ENCODE data around the gene MT1F. TPM values are rescaled to one million over a fixed set of nuclear protein-coding genes. Genes with fewer than 3 reads are reported as not detected.

The MT1F gene
- total and polyA plus RNA-seq, 10 of the 15 experiments (the other 5 are each of a cell fraction or from before 2014, with no cell fraction given), result 0.28 to 2.5 (median 1.1) TPM; not detected in 1

GRCh38 chr16:56662357-56663354, 4.9 kb downstream of the MT1F start:
- no peak overlapping the region for H3K4me3 ChIP-seq
- POLR2A ChIA-PET, result no interaction called here
- no peak for FAIRE-seq
- TF ChIP-seq SIN3A (IDR thresholded peaks at IDR 0.05; ENCODE audit: low read depth, low read length) (no peak), NKRF (conservative IDR thresholded peaks at IDR 0.05) (no peak), ZNF384 (IDR thresholded peaks at IDR 0.05; ENCODE audit: borderline replicate concordance, low read depth, low read length) (no peak), MLLT1 (IDR thresholded peaks at IDR 0.05) (no peak), ZNF24 (IDR thresholded peaks at IDR 0.05) (no peak), PML (IDR thresholded peaks at IDR 0.05; ENCODE audit: low read length) (no peak), ATF2 (IDR thresholded peaks at IDR 0.05; ENCODE audit: low read length) (no peak), ZBED1 (IDR thresholded peaks at IDR 0.05; ENCODE audit: borderline replicate concordance) (no peak), IRF5 (IDR thresholded peaks at IDR 0.05; ENCODE audit: borderline replicate concordance) (no peak), POU2F2 (IDR thresholded peaks at IDR 0.05; ENCODE audit: borderline replicate concordance, low read depth, low read length) (no peak), ELK1 (IDR thresholded peaks at IDR 0.05; ENCODE audit: low read depth, low read length) (no peak), ATF3 (IDR thresholded peaks at IDR 0.05; ENCODE audit: borderline replicate concordance, extremely low read depth, low read depth, low read length) (no peak), CHD2 (IDR thresholded peaks at IDR 0.05; ENCODE audit: borderline replicate concordance, low read depth, low read length) (no peak)

More at GRCh38 chr16:56662357-56663354, 4.9 kb downstream of the MT1F start:
- BruUV-seq (replicated peaks), result no TSS peak
- no peak overlapping the region for H2AFZ ChIP-seq (ENCODE audit: control insufficient read depth, low read depth, low read length)
- ATAC-seq (no peak), DNase-seq (ENCODE audit: low read depth, low spot score) (no peak)
- intact Hi-C loops (cut with micrococcal nuclease; ENCODE audit: unreplicated experiment), result no loop called here
- RAD21 ChIA-PET (ENCODE audit: unreplicated experiment), result no interaction called here
- SMC1A ChIA-PET (ENCODE audit: uncharacterized antibody, unreplicated experiment), result interaction anchor here (1.3 kb wide), 1 partner anchor 58 kb away, joined by 3 read pairs; no protein-coding TSS in a partner anchor
- H3K27me3 ChIP-seq (replicated peaks in 1 of 2; ENCODE audit: control insufficient read depth in 2 of 2, insufficient read depth in 2 of 2, low read length in 1 of 2), result peaks cover 18 to 27% of the 10 kb centered on the region in 2 experiments
- no peak overlapping the region for H3K9ac ChIP-seq (ENCODE audit: control insufficient read depth, insufficient read depth, low read length)
- H4K20me1 ChIP-seq (ENCODE audit: control insufficient read depth, insufficient read depth), result no peaks in the 10 kb centered on the region
- no peaks in the 10 kb centered on the region for H3K9me3 ChIP-seq (replicated peaks; ENCODE audit: control insufficient read depth, insufficient read depth, low read length)
- no peaks in the 10 kb centered on the region for H3K36me3 ChIP-seq (ENCODE audit: control insufficient read depth in 2 of 2, insufficient read depth in 2 of 2, low read length in 1 of 2)
- no peak overlapping the region for H3K27ac ChIP-seq (ENCODE audit: control insufficient read depth, insufficient read depth)
- no peaks in the 10 kb centered on the region for H3K4me1 ChIP-seq (ENCODE audit: control insufficient read depth, insufficient read depth, low read length)
- CTCF ChIA-PET, result no interaction called here
- in situ Hi-C loops (cut with MboI), result no loop called here
- no peak overlapping the region for H3K4me2 ChIP-seq (ENCODE audit: control insufficient read depth, insufficient read depth)
- no peaks in the 10 kb centered on the region for H3K79me2 ChIP-seq (ENCODE audit: control insufficient read depth, insufficient read depth, low read length)
- 27% methylated on average over 36 of the region's 48 CpGs for WGBS (ENCODE audit: insufficient coverage, insufficient replicate concordance, low lambda C conversion rate, missing lambda C conversion rate)

Data from GM12878 (cell line).